ENCODE results near the gene FRMPD4.

The FRMPD4 gene

DNA sequence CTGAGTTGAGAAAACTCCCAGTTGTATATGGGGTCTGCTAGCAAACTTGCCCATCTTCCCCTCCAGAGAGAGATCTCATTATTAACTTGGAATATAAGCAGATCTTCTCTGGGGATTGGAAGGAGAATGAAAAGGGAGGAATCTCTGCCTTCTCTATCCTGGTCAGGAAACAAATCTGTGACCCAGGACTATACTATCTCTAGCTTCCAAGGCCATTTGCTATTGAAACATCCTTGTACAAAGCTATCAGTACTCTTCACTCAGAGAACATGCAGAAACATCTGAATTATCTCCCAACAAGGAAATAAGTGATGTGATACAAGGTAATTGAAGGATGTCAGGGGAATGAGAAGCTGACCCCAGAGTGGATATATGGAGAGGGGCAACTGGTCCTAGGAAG, 183.8 kb downstream of the FRMPD4 start:
- Histone ChIP-seq H2AFZ (ENCODE audit: low read length) (no peak overlapping the region), H3K9ac (ENCODE audit: low read depth, low read length, poor library complexity, severe bottlenecking) (no peak overlapping the region), H3K79me2 (ENCODE audit: insufficient read depth, low read length) (no peaks in the 10 kb centered on the region), H4K20me1 (ENCODE audit: insufficient read depth, low read length, poor library complexity, severe bottlenecking) (no peaks in the 10 kb centered on the region), H3K9me3 (ENCODE audit: insufficient read depth, low read depth, low read length) (no peaks in the 10 kb centered on the region), H3K27me3 (ENCODE audit: insufficient read depth, low read length, poor library complexity, severe bottlenecking) (no peaks in the 10 kb centered on the region), H3K9me2 (replicated peaks; ENCODE audit: low read depth, low read length) (no peaks in the 10 kb centered on the region), H3K4me1 (ENCODE audit: insufficient read depth, low read length, poor library complexity, severe bottlenecking) (no peaks in the 10 kb centered on the region), H3K36me3 (ENCODE audit: insufficient read depth, low read length) (no peaks in the 10 kb centered on the region), H3K4me2 (ENCODE audit: low read depth, low read length, poor library complexity, severe bottlenecking) (no peak overlapping the region), H3K4me3 (ENCODE audit: low read length, poor library complexity, severe bottlenecking) (no peak overlapping the region), H3F3A (ENCODE audit: low read depth) (no peaks in the 10 kb centered on the region)
- TF ChIP-seq EZH2phosphoT487 (IDR thresholded peaks at IDR 0.05; ENCODE audit: borderline replicate concordance), result no peak
- TF ChIP-seq, protein P1, sequence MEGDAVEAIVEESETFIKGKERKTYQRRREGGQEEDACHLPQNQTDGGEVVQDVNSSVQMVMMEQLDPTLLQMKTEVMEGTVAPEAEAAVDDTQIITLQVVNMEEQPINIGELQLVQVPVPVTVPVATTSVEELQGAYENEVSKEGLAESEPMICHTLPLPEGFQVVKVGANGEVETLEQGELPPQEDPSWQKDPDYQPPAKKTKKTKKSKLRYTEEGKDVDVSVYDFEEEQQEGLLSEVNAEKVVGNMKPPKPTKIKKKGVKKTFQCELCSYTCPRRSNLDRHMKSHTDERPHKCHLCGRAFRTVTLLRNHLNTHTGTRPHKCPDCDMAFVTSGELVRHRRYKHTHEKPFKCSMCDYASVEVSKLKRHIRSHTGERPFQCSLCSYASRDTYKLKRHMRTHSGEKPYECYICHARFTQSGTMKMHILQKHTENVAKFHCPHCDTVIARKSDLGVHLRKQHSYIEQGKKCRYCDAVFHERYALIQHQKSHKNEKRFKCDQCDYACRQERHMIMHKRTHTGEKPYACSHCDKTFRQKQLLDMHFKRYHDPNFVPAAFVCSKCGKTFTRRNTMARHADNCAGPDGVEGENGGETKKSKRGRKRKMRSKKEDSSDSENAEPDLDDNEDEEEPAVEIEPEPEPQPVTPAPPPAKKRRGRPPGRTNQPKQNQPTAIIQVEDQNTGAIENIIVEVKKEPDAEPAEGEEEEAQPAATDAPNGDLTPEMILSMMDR (conservative IDR thresholded peaks at IDR 0.05; ENCODE audit: low read length), result no peak

DNA sequence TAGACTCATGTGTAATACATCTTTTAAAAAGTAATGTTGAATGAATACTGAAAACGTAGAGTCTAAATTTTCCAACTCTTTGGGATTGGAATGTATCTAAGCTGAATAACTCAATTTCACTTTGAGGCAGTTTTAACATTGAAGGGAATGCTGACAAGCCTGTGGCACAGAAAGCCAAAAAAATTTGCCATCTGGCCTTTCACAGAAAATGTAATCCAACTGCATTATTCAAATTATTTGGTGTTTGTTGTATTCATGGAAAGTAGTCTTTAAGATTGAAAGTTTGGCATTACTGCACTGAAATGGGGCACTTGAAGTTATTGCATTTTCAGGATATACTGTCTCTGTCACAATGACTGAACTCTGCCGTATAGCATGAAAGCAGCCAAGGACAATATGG, 186.9 kb downstream of the FRMPD4 start:
- no peak for TF ChIP-seq EZH2phosphoT487 (IDR thresholded peaks at IDR 0.05; ENCODE audit: borderline replicate concordance)
- TF ChIP-seq, protein P1 (conservative IDR thresholded peaks at IDR 0.05; ENCODE audit: low read length), result no peak
- Histone ChIP-seq H3K4me2 (ENCODE audit: low read depth, low read length, poor library complexity, severe bottlenecking) (no peak overlapping the region), H3K9me2 (replicated peaks; ENCODE audit: low read depth, low read length) (no peaks in the 10 kb centered on the region), H3K4me3 (ENCODE audit: low read length, poor library complexity, severe bottlenecking) (no peak overlapping the region), H3K27me3 (ENCODE audit: insufficient read depth, low read length, poor library complexity, severe bottlenecking) (no peaks in the 10 kb centered on the region), H2AFZ (ENCODE audit: low read length) (no peak overlapping the region), H3K4me1 (ENCODE audit: insufficient read depth, low read length, poor library complexity, severe bottlenecking) (no peaks in the 10 kb centered on the region), H3K79me2 (ENCODE audit: insufficient read depth, low read length) (no peaks in the 10 kb centered on the region), H3K36me3 (ENCODE audit: insufficient read depth, low read length) (no peaks in the 10 kb centered on the region), H3K9ac (ENCODE audit: low read depth, low read length, poor library complexity, severe bottlenecking) (no peak overlapping the region), H3K9me3 (ENCODE audit: insufficient read depth, low read depth, low read length) (no peaks in the 10 kb centered on the region), H4K20me1 (ENCODE audit: insufficient read depth, low read length, poor library complexity, severe bottlenecking) (no peaks in the 10 kb centered on the region), H3F3A (ENCODE audit: low read depth) (no peaks in the 10 kb centered on the region)

DNA sequence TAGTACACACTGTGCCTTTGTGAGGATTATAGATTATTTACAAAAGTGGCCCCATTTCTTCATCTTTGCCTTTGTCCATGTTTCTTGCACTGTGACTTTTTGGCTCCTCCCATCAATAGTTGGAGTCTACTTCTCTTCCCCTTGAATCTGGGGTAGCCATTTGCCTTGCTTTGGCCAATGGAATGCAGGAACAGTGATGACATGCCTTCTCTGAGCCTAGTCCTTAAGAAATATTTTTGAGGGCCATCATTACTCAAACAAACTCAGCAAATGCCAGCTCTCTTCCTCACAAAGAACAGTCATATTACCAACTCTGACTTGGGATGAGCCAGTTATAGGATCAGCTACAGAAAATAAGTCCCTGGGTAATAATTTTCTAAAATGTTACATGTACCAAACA, 189.6 kb downstream of the FRMPD4 start:
- Histone ChIP-seq H3K9ac (ENCODE audit: low read depth, low read length, poor library complexity, severe bottlenecking) (no peak overlapping the region), H3K27me3 (ENCODE audit: insufficient read depth, low read length, poor library complexity, severe bottlenecking) (no peaks in the 10 kb centered on the region), H3K4me2 (ENCODE audit: low read depth, low read length, poor library complexity, severe bottlenecking) (no peak overlapping the region), H3K4me1 (ENCODE audit: insufficient read depth, low read length, poor library complexity, severe bottlenecking) (no peaks in the 10 kb centered on the region), H3K9me2 (replicated peaks; ENCODE audit: low read depth, low read length) (no peaks in the 10 kb centered on the region), H3K9me3 (ENCODE audit: insufficient read depth, low read depth, low read length) (no peaks in the 10 kb centered on the region), H3K79me2 (ENCODE audit: insufficient read depth, low read length) (no peaks in the 10 kb centered on the region), H3K36me3 (ENCODE audit: insufficient read depth, low read length) (no peaks in the 10 kb centered on the region), H4K20me1 (ENCODE audit: insufficient read depth, low read length, poor library complexity, severe bottlenecking) (no peaks in the 10 kb centered on the region), H3K4me3 (ENCODE audit: low read length, poor library complexity, severe bottlenecking) (no peak overlapping the region), H3F3A (ENCODE audit: low read depth) (no peaks in the 10 kb centered on the region), H2AFZ (ENCODE audit: low read length) (no peak overlapping the region)
- TF ChIP-seq, protein P1 (conservative IDR thresholded peaks at IDR 0.05; ENCODE audit: low read length), result no peak
- TF ChIP-seq EZH2phosphoT487 (IDR thresholded peaks at IDR 0.05; ENCODE audit: borderline replicate concordance), result no peak
